GM18858 (cell line): ENCODE measurements around the gene DNAJC10.

Experiments
- ATAC-seq: cut with Tn5 transposase; IDR thresholded peaks from one replicate; pipeline ENCODE4 v1.9.1; 2021; ENCODE audit not compliant: unreplicated experiment

The DNAJC10 gene

DNA sequence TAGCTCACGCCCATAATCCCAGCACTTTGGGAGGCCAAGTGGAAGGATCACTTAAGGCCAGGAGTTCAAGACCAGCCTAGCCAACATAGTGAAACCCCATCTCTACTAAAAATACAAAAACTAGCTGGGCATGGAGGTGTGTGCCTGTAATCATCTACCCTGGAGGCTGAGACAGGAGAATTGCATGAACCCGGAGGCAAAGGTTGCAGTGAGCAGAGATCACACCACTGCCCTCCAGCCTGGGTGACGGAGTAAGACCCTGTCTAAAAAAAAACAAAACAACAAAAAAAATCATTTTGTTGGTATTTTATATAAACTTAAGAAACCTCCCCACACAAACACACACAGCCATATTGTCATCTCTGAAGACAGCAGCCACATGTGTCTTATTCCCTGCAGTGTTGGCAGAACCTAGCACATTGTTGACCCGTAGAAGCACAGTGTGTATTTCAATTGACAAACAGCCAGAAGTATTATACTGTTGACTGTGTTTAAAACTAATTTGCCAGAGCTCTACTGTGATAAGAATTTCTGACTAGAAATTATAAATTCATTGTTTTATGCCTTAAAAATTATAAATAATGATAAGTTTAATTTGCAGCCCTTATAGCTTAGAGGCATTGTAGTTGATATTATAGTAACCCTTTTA, 68.1 kb downstream of the DNAJC10 start:
- ATAC-seq = no peak

DNA sequence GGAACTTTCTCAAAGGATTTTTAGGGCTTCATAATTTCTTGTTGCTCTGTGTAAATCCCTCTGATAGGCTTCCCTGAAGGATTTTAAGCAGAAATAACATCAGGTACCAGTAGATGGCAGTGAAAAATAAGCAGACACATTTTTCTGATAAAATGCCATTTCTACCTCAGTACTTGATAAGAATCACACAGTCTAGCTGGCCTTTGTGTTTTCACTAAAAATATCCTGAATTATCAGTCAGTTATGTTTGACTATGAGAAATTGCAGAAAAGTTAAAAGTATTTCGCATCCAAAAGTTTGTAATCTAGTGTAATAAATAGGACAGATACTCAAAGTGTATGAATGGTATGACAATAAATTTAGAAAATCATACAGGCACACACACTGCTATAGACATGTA, 68.7 kb downstream of the DNAJC10 start:
- no peak for ATAC-seq

DNA sequence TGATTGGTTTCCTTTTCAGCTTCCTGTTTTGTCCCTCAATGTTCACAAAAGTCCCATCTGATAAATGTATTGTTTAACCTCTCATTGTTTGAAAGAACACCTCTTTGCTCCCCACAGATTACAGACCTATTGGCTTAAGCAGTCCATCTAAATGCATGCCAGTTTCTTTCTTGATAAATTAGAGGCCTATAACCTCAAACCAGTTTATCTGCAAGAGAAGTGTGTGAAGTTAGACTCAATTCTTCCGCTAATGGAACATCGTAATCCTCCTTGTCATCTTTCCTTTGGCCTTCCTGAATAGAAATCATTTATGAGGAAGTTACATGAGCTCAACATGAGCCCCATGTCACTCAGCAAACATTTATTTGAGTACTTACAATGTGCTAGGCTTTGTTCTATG, 76.4 kb downstream of the DNAJC10 start:
- no peak for ATAC-seq

DNA sequence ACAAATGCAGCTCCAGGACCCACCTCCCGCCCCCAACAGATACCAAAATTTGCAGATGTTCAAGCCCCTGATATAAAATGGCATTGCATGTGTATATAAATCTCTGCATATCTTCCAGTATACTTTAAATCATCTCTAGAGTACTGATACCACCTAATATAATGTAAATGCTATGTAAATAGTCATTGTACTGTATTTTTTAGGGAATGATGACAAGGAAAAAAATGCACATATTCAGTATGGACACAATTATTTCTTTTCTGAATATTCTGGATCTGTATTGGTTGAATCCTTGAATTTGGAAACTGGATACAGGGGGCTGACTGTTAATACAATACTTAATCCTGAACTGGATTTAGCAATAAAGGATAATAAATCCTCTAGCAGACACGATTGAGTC, 82.7 kb downstream of the DNAJC10 start:
- ATAC-seq = no peak

DNA sequence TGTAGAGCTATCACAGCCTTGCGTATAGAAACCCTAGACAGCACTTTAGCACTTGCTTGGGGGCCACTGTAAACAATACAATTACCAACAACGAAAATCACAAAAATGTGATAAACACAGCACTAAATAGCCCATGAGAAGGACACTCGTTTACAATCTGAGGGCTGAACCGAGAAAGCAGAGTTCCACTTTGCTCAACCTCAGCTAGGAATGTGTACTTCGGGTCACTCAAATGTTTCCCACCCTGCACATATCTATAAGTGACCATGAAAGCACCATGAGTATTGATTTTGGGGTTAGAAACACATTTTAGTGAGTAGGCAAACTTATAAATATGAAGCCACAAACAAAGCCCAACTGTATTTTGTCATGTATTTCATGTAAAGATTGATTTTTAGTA, 88.1 kb downstream of the DNAJC10 start:
- ATAC-seq = no peak

DNA sequence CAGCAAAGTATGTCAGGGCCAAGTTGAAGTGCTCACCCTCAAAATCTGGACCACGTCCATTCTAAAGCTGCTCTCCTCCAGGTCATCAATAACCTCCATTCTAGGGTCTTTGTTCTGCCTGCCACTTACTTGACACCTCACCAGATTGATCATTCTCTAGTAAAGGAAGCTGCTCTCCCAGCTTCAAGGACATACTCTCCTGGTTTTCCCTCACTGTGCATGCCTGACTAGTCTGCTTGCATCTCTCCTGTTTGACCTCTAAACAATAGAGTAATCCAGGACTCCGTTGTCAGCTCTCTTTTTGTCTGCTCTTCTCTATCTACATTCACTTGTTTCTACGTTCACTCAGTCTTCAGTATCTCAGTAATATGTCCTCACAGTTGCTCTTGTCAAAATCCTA, 91.3 kb downstream of the DNAJC10 start:
- no peak for ATAC-seq

DNA sequence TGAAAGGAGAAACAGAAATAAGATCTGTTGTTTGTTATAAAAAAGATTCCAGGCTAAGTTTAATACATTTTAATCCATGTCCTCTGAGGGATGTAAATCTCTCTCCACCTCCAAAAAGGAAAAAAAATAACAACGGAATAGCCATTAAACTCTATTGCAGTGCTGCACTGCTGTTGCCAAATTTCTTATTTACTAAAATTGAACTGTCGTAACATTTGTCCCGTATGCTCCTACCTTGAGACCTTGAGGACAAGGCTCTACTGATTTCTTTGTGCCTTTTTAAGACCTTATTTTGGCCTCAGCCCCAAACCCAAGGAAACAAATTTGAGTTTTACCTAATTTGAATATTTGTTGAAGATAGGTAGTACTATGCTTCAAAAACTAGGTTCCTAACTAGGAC, 94.0 kb downstream of the DNAJC10 start:
- no peak for ATAC-seq

DNA sequence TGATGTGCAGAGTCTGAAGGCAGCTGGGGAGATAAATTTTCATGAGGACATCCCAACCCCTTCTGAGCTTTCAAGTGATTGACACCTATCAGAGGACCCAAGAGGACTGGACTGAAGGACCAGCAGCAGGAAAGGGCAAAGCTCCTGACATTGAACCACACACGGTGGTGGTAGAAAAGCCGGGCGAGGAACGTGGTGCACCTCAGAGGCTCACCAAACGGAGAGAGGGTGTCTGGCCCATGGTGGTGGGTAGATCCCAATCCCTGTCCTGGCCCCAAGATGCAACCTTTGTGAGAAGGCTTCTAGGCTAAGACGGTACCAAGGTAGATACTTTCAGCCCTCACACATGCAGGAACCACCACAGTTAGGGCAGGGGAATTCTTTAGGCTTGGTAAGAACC, 98.3 kb downstream of the DNAJC10 start:
- no peak for ATAC-seq

DNA sequence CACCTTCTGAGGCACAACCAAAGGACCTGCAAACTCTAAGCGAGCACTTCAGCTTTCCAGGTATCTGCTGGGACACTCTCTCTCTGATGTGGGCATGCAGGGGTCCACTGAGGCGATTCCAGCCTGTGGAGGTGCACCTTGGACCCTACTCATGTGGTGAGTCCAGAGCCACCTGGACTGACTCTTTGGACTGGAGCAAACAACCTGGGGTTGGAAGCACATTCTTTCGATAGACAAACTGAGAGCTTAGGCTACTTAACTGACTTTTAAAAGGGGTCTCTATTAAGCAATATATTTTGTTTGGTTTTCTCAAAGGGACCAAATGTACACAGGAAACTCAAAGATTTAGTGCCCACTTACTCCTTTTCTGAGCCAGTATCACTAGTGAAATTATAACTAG, 98.7 kb downstream of the DNAJC10 start:
- no peak for ATAC-seq

DNA sequence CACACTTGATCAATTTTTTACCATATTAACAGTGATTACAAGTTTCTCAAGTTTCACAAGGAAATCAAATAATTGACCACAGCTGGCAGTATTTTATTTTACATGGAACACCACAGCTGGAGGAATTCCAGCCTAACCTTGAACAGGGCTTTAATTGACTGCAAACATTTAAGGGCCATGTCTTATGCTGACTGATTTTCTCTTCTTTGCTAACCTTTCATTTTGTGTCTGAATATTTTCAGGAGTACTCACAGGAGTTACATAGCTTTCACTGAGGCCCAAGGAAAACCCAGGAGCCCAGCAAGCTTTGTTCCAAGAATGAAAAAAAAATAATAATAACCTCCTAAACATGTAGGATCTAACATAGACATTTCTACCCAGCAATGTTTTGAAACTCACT, 100.8 kb downstream of the DNAJC10 start:
- ATAC-seq = no peak

DNA sequence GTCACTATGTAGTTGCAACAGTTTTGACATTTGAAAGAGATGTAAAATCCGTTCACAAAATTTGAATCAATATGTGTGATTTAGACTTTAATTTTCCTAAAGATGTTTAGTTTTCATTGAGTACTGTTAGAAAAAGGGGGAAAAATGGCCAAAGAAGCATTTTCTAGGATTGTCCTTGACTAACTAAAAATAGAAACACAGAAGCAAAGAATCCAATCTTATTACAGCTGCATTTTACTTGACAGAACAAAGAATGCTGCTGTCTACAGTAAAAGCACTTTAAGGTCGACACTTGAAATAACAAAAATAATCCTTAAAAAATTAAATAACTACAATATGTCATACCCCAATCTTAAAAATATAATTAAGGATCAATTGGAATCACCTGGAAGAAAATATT, 101.5 kb downstream of the DNAJC10 start:
- no peak for ATAC-seq

DNA sequence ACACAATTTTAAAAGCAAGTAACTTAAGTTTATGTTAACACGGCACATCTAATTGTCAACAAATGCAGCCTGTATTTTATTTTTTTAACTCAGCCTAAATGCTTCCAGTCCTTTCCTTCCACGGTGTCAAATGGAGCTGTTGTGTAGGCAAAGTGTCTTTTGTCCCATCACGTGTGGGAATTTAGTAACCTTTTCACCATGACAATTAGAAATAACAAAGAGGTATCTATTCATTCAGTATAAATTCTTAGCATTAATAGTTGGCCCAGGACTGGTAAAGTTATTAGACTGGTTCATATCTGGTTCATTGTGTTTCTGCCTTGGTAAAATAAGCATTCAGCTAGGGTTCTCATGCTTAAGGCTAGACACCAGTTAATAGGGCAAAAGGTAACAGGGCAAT, 102.4 kb downstream of the DNAJC10 start:
- no peak for ATAC-seq

DNA sequence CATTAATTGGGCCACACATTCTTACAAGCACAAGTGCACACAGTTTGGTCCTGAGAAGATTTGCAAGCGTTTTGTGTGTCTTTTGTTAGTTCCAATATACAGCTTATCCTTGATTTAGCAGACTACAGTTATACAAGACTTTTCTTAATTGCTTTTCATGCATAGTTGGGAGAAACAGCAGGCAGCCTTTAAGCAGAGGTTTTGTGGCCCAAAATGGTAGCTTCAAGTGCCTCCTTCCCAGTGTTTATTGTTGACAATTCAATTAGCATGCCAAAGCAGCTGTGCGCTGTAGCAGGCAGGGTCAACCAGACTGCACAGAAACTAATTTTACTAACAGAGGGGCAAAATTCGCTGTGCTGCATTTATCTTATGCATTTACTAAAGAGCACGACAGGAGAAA, 102.9 kb downstream of the DNAJC10 start:
- ATAC-seq = no peak

DNA sequence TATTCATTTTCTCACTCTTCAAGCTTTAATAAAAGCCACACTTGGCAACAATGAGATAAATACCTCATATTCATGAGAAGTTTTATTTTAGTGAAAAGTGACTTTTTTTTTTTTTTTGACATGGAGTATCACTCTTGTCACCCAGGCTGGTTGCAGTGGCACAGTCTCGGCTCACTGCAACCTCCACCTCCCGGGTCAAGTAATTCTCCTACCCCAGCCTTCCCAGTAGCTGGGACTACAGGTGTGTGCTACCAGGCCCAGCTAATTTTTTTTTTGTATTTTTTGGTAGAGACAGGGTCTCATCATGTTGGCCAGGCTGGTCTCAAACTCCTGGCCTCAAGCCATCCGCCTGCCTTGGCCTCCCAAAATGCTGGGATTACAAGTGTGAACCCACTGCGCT, 103.4 kb downstream of the DNAJC10 start:
- no peak for ATAC-seq

DNA sequence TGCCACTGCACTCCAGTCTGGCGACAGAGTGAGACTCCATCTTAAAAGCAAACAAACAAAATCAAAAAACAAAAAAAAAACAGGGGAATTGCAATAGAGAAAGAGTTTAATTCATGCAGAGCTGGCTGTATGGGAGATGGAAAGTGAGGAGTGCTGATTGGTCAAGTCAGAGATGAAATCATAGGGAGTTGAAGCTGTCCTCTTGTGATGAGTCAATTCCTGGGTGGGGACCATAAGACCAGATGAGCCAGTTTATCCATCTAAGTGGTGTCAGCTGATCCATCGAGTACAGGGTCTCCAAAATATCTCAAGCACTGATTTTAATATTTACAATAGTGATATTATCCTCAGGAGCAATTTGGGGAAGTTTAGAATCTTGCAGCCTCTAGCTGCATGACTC, 105.1 kb downstream of the DNAJC10 start:
- ATAC-seq = no peak

DNA sequence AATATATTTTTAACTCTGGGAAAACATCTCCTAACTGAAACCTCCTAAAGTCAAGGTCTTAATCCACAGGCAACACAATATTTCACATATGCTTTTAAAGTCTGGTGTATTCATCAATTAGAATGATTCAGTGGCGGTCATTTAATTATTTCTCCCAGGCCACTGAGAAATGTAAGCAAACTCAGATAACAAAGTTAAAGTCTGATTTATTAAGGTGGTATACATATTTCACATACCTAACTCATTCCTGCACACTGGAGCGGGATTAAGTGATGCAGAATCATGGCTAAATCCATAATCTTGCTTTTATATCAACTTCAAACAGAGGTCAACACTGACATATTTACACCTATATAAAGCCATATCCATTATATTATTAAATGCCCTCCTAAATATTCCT, 106.7 kb downstream of the DNAJC10 start:
- no peak for ATAC-seq

DNA sequence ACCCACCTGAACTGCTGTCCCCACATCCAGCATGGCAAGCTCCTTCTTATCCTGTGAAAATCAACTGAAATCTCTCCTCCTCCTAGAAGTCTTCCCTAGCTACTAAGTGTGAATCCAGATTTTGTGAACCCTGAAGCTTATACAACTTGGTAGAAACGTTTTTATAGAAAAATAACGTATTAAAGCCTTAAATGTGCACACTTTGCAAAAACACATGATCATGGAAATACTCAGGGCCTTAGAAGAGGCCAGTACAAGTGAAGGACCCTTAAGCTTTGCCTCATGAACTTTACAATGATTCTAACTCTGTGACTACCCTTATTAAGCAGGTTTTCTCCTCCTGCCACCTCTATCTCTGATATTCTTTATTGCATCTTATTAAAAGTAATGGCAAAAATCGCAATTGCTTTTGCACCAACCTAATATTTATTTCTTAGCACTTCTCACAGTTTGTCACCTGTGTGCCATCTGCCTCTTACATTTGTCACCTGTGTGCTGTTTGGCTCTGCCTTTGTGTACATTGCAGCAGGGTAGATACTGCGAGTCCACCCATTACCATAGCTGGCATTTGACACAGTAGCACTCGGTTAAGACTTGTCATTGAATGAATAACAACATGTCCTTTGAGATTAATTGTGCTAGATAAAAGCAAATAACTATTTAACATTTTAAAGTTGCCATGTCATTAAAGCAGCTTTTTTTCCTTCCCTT, 108.2 kb downstream of the DNAJC10 start:
- ATAC-seq = no peak

DNA sequence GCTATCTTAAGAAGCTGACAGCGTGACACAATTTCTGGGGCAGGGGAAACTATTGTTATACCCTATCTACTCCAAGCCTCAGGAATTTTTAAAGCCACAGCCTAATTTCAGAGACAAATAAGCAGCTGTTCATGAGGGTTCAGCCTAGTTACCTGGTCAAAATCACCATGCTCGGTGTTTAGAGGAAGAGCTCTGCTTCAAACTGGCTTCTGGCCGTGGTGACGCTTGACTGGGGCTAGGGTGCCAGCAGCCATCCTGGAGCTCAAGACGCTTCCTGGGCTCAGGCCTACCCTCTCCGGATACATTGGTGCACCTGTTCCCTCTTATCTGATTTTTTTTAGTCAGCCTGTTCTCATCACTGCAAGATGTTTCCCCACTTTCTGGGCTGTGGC, 108.7 kb downstream of the DNAJC10 start:
- no peak for ATAC-seq

DNA sequence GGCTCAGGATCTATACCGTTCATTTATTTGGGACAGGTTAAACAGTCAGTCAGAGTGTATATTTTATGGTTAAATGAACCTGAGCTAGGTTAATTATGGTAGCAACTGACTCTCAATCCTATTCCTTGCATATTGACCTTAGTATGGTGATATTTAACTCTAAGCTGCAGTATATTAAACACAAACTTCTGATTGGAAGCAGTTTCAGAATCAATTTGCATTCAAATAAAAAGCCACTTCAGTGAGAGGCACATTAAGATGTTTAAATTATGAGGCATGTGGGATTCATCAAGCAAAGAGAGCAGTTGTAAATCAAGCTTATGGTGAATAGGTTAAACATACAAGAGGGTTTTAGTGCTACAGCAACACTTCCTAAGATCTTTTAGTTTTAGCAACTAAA, 110.0 kb downstream of the DNAJC10 start:
- ATAC-seq = no peak

DNA sequence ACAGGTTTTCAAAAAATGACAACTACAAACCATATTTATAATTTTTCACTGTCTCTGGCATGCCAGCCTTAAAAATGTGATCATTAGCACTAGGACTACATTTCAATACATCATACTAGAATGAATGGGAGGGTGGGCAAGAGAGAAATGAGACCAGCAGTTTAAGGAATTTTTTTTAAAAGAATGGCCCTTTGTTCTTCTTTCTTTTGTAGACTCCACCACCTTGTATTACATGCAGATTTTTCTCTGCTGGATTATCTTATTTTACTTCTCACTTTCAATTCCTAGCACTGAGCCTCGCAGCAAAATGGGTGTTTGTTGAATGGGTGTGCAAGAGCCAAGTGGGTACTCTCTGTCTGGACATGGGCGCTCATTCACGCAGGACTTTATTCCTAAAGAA, 110.4 kb downstream of the DNAJC10 start:
- ATAC-seq = no peak

DNA sequence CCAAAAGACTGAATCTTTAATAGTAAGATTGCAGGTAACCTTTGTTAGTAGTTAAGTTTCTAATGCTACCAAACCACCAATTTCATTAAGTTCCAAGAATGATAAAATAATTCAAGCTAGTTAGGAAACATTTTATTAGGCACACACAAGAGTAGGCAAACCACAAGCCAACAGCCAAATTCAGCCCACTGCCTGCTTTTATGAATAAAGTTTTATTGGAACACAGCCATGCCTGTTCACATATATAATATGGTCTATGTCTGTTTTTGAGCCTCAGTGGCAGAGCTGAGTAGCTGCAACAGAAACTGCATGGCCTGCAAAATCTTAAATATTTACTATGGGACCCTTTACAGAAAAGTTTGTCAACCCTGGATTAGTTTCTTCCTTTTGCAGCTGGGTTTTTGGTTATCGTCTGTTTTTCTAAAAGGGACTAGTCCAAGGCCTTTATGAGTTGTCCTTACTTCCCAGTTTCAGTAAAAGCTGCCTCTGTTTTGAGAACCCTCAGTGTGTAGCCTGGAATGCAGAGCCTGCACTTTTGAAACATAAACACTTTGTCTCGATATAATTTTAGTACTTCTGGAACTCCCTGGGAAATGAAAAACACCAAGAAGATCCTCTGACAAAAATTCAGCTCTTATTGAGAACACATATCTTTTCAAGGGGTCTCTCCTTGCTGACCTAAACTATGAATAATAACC, 111.3 kb downstream of the DNAJC10 start:
- ATAC-seq = no peak

DNA sequence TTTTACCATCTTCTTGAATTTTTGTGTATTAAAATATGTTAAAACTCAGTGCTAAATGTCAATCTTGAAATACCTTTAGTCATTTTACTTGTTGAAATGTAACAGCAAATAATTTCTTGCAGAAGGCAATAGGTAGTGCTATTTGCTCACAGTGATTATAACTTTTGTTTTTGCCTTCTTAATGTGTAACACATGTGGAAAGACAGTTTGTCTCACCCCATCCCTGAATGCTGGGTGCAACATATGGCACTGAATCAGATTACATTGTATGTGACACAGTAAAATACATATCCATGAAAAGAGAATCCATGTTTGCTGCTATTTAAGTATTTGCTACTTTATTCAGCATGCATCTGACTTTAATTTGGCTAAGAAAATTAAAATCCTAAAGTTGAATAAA, 115.0 kb downstream of the DNAJC10 start:
- ATAC-seq = no peak
